GM21825 (cell line): ENCODE measurements around the gene GCC2.
A peak's percentile ranks its signal among the peaks of the same experiment; 100 is the strongest.
"Not testable (repeated sequence)": the region's sequence is repeated elsewhere in the genome, so short reads cannot be mapped to it uniquely, and the experiment has no call there.

Experiments
- ATAC-seq: cut with Tn5 transposase; IDR thresholded peaks from one replicate; pipeline ENCODE4 v1.9.1; 2021; ENCODE audit warnings: mild to moderate bottlenecking, moderate library complexity; ENCODE audit not compliant: unreplicated experiment

Gene GCC2

DNA sequence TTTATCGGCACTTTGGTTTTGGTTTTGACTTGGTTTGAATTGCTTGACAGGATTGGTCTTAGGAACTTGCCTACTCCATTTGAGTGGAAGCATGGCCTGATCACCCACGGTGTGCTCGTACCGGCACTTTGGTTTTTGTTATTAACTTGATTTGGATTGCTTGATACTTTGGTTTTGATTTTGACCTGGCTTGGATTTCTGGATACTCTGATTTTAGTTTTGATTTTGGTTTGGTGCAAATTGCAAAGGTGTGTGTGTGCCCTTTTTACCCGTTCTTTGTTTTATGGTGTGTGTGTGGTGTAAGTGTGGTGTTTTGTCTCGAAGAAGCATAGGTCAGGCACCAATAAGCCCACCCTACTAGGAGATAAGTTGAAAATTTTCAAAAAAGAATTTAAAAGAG lies 75.7 kb downstream of the GCC2 start:
- ATAC-seq, result not testable (repeated sequence)

DNA sequence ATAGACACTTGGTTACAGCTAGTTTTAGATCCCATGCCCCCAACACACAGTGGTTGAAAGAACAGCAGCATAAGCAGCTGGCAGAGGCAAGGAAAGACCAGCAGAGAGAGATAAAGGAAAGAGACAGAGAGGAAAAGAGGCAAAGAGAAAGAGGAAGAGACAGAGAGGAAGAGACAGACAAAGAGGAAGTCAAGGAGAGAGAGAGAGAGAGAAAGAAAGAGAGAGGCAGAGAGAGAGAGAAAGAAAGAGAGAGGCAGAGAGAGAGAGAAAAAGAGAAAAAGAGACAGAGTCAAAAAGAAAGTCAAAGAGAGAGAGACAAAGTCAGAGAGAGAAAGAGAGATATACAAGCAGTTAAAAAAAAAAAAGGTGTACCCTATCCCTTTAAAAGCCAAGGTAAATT lies 76.3 kb downstream of the GCC2 start:
- not testable (repeated sequence) for ATAC-seq

DNA sequence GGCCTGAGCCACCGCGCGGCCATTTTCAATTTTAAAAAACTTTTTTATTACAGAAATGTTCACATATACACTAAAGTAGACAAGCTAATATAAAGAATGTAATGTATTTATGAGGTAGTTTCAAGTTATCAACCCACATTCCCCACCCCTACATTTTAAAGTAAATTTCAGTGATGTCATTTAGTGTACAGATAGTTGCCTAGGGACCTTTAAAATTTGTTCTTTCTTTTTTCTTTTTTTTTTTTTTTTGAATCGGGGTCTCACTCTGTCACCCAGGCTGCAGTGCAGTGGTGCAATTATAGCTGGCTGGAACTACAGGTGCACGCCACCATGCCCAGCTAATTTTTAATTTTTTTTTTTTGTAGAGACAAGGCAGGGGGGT lies 82.7 kb downstream of the GCC2 start:
- no peak for ATAC-seq

DNA sequence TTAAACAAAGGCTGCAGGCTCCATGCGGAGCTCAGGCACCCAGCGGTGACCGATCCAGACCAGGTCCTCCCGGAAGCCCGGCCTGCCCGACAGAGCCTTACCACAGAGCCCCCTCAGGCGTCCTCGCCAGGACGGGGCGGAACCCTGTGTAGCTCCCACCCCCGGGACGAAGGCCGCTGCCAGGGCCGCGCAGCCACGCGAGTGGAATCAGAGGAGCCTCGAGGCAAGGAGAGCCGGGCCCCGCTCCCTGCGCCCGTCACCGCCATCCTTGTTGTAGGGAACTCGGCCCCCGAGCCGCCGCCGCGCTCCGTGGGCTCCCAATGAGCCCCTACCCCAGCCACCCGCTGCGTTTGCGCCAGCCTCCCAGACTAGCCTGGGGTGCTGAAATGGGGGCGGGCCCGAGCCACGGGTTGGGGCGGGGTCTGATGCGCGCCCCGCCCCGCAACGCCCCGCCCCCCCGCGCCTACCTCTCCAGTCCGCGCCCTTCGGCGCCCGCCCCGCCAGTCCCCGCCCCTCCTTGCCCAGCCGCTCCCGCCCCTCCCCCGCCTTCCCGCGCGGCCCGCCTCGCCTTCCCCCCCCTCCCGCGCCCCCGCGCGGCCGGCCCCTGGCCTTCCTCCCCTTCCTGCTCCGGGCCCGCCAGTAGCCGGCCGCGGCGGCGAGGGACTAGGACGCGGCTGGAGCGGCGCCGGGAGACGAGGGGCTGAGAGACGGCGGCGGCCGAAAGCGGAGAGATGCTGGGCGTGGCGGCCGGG lies 85.0 kb downstream of the GCC2 start, which contains the start of gene LIMS1:
TSS of gene LIMS1 (plus strand) at position 639 of the 752 bp plus-strand sequence. CDS start at position 732, 93 bp downstream.
- peak; percentile 85 for ATAC-seq

DNA sequence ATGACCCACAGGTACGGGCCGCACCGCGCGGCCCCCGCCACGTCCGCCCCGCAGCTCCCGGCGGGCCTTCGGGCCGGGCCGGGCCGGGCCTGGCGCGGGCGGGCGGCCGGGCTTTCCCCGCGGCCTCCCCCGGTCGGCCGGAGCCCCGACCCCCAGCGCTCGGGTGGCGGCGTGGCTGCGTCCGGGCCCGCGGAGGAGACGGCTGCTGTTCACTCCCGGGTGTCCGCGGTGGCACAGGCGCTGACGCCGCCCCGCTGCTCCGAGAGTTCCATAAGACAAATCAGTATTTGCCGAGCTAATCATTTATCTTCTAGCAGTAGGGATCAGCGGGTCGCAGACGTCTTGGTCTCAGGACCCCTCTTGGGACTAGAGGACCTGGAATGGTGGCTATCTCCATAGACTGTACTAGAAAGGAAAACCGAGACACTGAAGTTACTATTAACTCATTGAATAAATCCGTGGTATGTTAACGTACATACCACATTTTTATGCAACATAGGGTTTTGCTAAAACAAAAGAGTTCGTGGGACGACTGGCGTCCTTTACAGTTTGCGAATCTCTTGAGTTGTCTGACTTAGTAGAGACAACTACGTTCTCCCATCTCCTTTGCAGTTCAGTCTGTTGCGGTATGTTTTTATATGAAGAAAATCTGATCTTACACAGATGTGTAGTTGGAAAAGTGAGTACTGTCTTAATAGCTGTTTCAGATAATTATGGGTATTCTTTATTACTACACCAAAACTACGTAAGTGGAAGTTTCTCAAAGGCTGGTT lies 85.8 kb downstream of the GCC2 start:
- ATAC-seq, result peak; percentile 33

DNA sequence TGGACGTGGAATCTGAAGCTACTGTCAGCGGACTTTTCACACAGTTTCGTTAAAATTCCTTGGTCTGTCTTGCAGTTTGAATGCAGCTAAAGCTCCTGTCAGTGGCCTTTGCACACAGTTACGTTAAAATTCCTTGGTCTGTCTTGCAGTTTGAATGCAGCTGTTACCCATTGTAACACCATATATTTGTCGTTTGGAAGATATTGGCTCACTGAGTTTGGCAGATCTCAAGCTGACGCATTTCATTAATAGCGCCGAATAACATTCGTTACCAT lies 86.3 kb downstream of the GCC2 start:
- ATAC-seq, result no peak

DNA sequence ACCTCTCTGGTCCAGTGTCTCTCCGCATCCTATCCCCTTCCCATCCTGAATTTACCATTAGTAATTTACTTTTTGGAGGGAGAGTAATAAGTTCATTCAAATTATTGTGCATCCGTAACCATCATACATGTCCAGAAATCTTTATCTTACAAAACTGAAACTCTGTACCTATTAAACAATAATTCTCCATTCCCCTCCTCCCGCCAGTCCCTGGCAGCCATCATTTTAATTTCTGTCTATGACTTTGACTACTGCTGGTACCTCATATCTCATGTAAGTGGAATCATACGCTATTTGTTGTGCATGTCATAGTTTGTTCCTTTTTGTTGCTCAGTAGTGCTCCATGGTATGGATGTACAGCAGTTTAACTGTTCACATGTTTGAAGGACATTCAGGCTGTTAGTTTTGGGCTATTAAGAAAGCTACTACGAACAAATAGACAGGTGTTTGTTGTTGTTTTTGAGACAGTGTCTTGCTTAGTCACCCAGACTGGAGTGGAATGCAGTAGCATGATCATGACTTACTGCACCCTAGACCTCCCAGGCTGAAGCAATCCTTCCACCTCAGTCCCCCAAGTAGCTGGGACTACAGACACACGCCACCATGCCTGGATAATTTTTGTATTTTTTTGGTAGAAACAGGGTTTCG lies 87.3 kb downstream of the GCC2 start:
- ATAC-seq, result no peak

DNA sequence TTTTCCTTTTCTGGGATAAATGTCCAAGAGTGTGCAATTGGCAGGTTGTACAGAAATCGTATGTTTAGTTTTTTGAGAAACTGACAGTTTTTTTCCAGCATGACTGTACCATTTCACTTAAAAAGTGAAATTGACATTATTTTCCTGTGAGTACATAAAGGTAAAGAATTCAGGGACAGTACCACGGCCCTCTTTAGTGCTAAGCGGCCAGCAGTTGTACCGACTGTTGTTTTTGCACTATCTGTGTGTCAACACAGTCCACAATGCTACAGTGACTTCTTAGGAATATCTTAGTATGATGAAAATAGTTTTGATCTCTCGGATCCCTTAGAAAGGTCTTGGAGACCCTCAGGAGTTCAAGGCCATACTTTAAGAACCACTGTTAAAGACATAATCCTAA lies 87.9 kb downstream of the GCC2 start:
- no peak for ATAC-seq

DNA sequence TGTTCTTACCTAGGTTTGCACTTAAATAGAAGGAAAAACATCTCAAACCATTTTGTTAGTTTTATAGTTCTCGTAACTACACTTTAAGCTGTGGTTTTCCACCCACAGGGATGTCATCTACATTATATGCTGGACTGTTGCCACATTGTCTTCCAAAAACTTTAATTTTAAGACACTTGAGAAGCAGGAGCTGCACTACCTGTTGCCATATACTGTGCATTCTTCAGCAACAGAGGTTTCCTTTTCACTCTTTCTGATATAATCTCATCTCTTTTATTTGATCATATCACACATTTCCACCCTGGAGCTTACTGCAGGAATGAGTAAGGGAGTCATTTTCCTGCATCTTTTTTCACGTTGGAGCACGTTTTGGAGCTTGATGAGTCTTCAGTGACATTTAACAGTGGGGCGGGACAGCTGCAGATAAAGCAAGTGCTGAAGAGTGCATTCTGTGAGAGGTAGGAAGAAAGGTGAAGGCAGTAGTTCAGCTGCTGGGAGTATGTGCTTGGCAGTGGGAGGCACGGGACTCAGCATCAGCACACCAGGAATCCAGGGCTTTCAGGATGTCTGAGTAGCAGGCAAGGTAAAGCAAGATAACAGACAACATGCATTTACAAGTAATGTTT lies 89.1 kb downstream of the GCC2 start:
- ATAC-seq, result no peak

DNA sequence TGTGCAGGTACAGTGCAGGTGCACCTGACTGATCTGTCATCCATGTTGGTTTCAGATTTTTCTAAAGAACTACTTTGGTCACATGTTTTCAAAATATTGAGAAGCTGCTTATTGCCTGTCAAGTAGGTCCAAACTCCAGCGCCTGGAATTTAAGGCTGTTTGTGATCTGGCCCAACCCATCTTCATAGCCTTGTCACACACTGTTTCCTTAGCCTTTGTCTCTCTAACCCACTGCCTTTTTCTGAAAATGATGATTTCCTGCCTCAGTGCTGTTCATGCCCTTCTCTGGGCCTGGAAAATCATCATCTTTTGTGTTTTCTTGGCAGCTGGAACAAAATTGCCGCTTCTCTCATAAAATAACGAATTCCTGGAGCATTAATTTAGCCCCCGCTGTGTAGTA lies 92.4 kb downstream of the GCC2 start:
- no peak for ATAC-seq

DNA sequence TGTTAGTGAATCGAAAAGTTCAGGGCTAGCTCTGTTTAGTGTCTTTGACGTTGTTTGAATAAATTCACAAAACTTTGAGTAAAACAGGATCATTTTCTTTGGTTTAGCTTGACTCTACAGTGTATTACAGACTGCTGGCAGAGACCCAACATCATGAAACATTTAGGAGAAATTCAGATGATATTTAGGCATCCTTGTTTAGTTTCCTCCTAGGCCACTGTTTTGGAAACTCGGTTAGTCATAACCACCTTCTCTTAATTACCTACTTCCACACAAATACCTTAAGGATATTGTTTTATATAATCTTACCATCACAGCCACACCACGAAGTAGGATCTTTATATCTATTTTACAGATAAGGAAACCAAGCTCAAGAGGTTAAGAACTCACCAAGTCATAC lies 93.1 kb downstream of the GCC2 start:
- no peak for ATAC-seq

DNA sequence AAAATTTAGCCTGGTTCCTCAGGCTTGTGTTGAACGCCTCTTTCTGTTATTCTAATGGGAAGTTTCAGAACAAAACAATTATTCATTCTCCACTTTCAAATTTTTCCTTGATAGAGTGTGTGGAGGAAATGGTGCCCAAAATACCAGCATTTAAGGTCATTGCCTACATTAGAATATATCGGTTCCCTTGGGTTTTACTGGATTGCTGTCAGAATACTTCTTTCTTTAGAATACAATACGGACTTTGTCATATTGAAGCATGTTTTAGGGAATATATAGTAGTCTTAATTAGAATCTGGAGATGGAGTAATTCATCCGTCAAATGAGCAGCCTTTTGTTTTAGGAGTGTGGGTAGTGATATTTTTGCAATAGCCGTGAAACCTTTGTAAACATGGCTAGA lies 98.6 kb downstream of the GCC2 start:
- ATAC-seq, result no peak

DNA sequence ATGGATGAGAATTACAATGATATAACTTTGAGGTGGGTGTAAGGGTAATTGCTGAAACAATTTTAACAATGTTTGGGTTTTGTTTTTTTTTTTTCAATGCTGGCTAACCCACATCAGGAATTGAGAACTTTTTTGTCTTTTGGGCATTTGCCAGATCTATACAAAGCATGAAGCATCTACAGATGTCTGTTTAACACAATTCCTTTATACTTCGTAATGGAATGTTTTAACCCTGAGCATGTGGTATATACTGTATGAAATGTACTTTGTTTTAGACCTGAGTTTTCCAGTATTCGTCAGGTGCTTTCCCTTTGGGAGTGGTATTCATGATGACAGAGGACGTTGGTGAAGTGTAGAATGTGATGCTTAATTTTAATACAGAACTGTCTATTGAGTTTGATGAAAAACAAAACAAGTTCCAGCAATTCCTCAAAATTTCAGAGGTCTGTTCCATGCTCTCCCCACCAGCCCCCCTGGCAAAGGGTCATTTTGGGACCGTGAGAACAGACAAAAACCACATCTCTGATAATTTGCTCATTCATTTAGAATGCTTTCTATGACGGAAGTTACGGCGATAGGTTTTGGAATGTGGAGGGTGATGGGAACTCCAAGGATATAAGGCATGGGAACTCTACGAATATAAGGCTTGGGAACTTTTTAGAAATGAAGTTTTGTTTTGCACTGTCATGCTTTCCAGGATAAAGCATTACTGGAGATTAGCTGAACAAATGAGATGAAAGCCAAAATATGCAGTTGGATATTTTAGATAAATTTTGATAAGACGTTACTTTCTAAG lies 99.4 kb downstream of the GCC2 start:
- ATAC-seq, result no peak

DNA sequence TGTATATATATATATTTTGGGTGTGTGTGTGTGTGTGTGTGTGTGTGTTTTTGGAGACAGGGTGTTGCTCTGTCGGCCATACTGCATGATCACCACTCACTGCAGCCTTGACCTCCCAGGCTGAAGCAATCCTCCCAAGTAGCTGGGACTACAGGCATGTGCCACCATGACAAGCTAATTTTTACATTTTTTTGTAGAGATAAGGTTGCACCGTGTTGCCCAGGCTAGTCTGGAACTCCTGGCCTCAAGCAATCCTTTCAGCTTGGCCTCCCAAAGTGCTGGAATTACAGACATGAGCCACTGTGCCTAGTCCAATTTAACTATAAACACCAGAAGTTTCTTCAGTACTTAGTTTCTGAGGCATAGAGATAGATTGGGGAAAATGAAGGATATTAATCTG lies 103.6 kb downstream of the GCC2 start:
- no peak for ATAC-seq

DNA sequence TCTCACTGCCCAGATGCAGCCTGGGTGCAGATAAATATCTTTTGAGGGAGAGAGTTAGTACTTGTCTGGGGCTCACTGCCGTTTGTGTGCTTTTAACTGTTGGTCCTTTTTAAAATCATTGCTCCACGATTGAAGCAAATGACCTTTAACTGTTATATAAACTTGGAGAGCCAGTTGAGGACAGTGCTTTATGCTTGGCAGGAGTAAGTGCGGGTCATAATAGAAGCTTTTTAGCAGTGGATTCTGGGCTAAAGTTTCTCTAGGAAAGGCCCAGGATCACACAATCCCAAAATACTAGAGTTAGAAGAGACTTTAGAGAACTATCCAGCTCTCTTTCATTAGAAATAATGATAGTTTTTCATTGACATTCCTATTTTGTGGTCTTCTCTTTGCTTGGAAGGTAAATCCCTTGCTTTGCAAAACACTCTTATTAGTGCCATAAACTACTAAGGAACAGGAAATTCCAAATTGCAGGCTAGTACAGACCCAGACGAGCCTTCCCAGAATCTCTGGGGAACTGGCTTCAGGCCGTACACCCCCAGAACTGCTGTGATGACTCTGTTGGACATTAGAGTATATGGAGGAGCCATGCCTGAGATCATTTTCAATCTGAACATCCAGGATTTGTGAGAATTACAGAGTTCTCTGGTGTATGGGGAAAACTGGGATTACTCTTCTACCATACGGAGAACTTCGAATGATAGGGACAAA lies 104.4 kb downstream of the GCC2 start:
- ATAC-seq, result no peak

DNA sequence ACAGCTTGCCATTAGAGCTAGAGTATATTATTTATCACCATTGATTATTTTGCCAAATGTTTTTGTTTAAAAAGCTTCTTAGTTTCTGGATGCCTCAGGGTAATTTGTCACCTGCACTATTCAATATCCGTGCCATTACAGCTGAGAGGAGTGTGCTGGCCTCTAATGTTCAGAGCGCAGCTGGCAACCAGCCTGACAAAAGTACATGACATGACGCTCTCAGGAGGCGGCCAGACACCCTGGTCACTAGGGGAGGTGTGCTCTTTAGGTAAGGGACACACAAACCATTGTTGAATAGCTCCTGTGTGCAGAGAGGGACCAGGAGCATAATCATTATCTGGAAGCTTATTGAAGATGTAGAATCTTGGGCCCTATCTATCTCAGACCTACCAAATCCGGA lies 105.5 kb downstream of the GCC2 start:
- ATAC-seq, result no peak

DNA sequence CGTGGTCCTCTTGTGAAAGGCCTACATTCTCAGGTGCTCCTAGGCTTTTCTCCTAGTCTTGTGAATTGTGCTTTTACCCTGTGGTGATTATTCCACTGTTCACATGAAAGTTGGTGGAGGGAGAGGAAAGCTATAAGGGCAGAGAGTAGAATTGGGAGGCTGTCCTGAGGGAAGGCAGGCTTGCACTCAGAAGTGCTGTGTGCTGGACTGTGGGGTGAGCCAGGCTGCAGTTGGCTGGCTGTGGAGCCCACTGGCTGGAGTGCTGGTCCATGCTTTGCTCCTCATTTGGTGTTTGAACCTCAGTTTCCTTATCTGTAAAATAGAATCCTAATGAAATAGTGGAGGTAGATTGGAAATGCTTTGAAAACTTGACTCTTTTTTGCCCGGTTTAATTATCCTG lies 106.6 kb downstream of the GCC2 start:
- no peak for ATAC-seq

DNA sequence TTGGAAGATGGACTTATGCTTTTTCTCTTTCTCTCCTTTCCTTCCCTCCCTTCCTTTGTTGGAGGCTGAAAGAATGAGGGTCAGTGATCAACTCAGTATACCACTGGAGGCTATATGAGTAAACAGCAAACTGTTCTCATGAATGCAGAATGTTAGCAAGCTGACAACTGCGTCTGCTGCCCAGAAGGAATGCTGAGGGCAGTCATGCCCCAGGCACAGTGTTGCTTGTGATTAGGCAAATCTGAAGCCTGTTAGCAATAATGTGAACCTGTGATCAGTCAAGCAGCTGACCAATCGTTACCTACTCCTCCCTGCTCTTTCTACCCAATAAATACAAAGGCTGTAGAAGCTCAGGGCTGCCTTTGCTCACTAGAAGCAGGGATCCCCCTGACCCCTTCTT lies 107.6 kb downstream of the GCC2 start:
- not testable (repeated sequence) for ATAC-seq
